ENCODE results near the gene DHX35. TPM values are rescaled to one million over a fixed set of nuclear protein-coding genes. Genes with fewer than 3 reads are reported as not detected.

The DHX35 gene
- total and polyA plus RNA-seq, 2 of the 13 experiments (the other 11 are each of a cell fraction or from before 2014, with no cell fraction given): 25.8 to 28.7 TPM

- TF ChIP-seq ZNF362 (CRISPR knock-in tag; IDR thresholded peaks at IDR 0.05; ENCODE audit: borderline replicate concordance) (peak; percentile 75), ZNF550 (CRISPR knock-in tag; IDR thresholded peaks at IDR 0.05; ENCODE audit: borderline replicate concordance) (peak; percentile 66), GATAD2A (CRISPR knock-in tag; IDR thresholded peaks at IDR 0.05) (peak; percentile 77), RBAK (CRISPR knock-in tag; IDR thresholded peaks at IDR 0.05) (0 out of 2 replicates have a peak, but pooled peaks have one; percentile 49), TEAD2 (CRISPR knock-in tag; IDR thresholded peaks at IDR 0.05) (no peak; the same call in 1 of the 2 replicates), ZNF30 (CRISPR knock-in tag; IDR thresholded peaks at IDR 0.05) (0 out of 2 replicates have a peak, but pooled peaks have one; percentile 13), TBX2 (CRISPR knock-in tag; IDR thresholded peaks at IDR 0.05; ENCODE audit: borderline replicate concordance) (peak; percentile 92), HOXA5 (CRISPR knock-in tag; IDR thresholded peaks at IDR 0.05) (peak; percentile 96; the same call in 1 of the 2 replicates), ZNF451 (CRISPR knock-in tag; IDR thresholded peaks at IDR 0.05) (peak; percentile 97), ARHGAP35 (CRISPR knock-in tag; IDR thresholded peaks at IDR 0.05; ENCODE audit: borderline replicate concordance) (peak; percentile 77; the same call in 1 of the 2 replicates), ZNF883 (CRISPR knock-in tag; IDR thresholded peaks at IDR 0.05; ENCODE audit: not compliant biosample characterization) (peak; percentile 99), SATB2 (CRISPR knock-in tag; IDR thresholded peaks at IDR 0.05) (peak; percentile 80; the same call in 1 of the 2 replicates), SMAD3 (CRISPR knock-in tag; IDR thresholded peaks at IDR 0.05) (peak; percentile 65; the same call in 1 of the 2 replicates), ZNF484 (CRISPR knock-in tag; IDR thresholded peaks at IDR 0.05; ENCODE audit: borderline replicate concordance, low read depth) (no peak; the same call in 1 of the 2 replicates), ETV5 (CRISPR knock-in tag; IDR thresholded peaks at IDR 0.05; ENCODE audit: borderline replicate concordance) (peak; percentile 96), TFAP4 (IDR thresholded peaks at IDR 0.05; ENCODE audit: borderline replicate concordance, low read depth) (peak; percentile 41; the same call in 1 of the 2 replicates), PRMT3 (CRISPR knock-in tag; IDR thresholded peaks at IDR 0.05; ENCODE audit: borderline replicate concordance, low read depth) (no peak), KAT2B (IDR thresholded peaks at IDR 0.05; ENCODE audit: borderline replicate concordance, low read depth, low read length) (no peak), SCMH1 (CRISPR knock-in tag; IDR thresholded peaks at IDR 0.05; ENCODE audit: borderline replicate concordance) (no peak), GMEB1 (CRISPR knock-in tag; IDR thresholded peaks at IDR 0.05; ENCODE audit: borderline replicate concordance) (peak; percentile 89)
- TF ChIP-seq, protein P1, sequence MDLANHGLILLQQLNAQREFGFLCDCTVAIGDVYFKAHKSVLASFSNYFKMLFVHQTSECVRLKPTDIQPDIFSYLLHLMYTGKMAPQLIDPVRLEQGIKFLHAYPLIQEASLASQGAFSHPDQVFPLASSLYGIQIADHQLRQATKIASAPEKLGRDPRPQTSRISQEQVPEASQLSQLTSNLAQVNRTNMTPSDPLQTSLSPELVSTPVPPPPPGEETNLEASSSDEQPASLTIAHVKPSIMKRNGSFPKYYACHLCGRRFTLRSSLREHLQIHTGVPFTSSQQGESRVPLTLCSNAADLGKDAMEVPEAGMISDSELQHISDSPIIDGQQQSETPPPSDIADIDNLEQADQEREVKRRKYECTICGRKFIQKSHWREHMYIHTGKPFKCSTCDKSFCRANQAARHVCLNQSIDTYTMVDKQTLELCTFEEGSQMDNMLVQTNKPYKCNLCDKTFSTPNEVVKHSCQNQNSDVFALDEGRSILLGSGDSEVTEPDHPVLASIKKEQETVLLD (CRISPR knock-in tag; IDR thresholded peaks at IDR 0.05; ENCODE audit: low read depth): peak; percentile 80
- TF ChIP-seq, protein P2, sequence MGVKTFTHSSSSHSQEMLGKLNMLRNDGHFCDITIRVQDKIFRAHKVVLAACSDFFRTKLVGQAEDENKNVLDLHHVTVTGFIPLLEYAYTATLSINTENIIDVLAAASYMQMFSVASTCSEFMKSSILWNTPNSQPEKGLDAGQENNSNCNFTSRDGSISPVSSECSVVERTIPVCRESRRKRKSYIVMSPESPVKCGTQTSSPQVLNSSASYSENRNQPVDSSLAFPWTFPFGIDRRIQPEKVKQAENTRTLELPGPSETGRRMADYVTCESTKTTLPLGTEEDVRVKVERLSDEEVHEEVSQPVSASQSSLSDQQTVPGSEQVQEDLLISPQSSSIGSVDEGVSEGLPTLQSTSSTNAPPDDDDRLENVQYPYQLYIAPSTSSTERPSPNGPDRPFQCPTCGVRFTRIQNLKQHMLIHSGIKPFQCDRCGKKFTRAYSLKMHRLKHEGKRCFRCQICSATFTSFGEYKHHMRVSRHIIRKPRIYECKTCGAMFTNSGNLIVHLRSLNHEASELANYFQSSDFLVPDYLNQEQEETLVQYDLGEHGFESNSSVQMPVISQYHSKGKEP (CRISPR knock-in tag; IDR thresholded peaks at IDR 0.05): no peak
Observed at GRCh38 chr20:39049684-39050554, 87.8 kb downstream of the DHX35 start (continued).

Data from HepG2 (cell line).